DMS79 (cell line): ENCODE results near the gene SND1.
"Not testable (repeated sequence)": the region's sequence is repeated elsewhere in the genome, so short reads cannot be mapped to it uniquely, and the experiment has no call there.

Source experiments
- DNase-seq: peaks from one replicate; lab custom pipeline; 2025; lab: John Stamatoyannopoulos, UW

SND1 gene

GRCh38 chr7:127889677-127890076 lies 237.7 kb downstream of the SND1 start:
- no peak for DNase-seq

- no peak for DNase-seq
Observed at GRCh38 chr7:127890726-127891125, 238.7 kb downstream of the SND1 start.

- no peak for DNase-seq
Observed at GRCh38 chr7:127891144-127891543, 239.2 kb downstream of the SND1 start.

- no peak for DNase-seq
Observed at GRCh38 chr7:127891854-127892438, 240.0 kb downstream of the SND1 start.

GRCh38 chr7:127892488-127893314 lies 240.7 kb downstream of the SND1 start:
- no peak for DNase-seq

- no peak for DNase-seq
Observed at GRCh38 chr7:127893547-127893946, 241.6 kb downstream of the SND1 start.

GRCh38 chr7:127894588-127894987 lies 242.6 kb downstream of the SND1 start:
- DNase-seq, result no peak

GRCh38 chr7:127895360-127895759 lies 243.4 kb downstream of the SND1 start:
- DNase-seq, result no peak

- DNase-seq, result no peak
Observed at GRCh38 chr7:127895814-127896280, 243.9 kb downstream of the SND1 start.

- DNase-seq, result no peak
Observed at GRCh38 chr7:127896659-127897058, 244.7 kb downstream of the SND1 start.

- DNase-seq, result no peak
Observed at GRCh38 chr7:127897704-127898454, 245.9 kb downstream of the SND1 start.

GRCh38 chr7:127899411-127899810 lies 247.4 kb downstream of the SND1 start:
- DNase-seq, result no peak

- DNase-seq, result no peak
Observed at GRCh38 chr7:127900141-127900540, 248.1 kb downstream of the SND1 start.

- DNase-seq, result no peak
Observed at GRCh38 chr7:127900732-127901685, 249.0 kb downstream of the SND1 start.

GRCh38 chr7:127901895-127902703 lies 250.1 kb downstream of the SND1 start:
- no peak for DNase-seq

- DNase-seq, result not testable (repeated sequence)
Observed at GRCh38 chr7:127902753-127903152, 250.8 kb downstream of the SND1 start.

- DNase-seq, result no peak
Observed at GRCh38 chr7:127903892-127904669, 252.1 kb downstream of the SND1 start.

GRCh38 chr7:127904670-127904985 lies 252.6 kb downstream of the SND1 start:
- DNase-seq, result no peak

GRCh38 chr7:127905021-127905420 lies 253.0 kb downstream of the SND1 start:
- DNase-seq, result no peak
